Measurements from ENCODE around the gene CD48. TPM values are rescaled to one million over a fixed set of nuclear protein-coding genes. Genes with fewer than 3 reads are reported as not detected.

Gene CD48
- total RNA-seq, 1 experiment from 2014 or later, result not detected

DNA sequence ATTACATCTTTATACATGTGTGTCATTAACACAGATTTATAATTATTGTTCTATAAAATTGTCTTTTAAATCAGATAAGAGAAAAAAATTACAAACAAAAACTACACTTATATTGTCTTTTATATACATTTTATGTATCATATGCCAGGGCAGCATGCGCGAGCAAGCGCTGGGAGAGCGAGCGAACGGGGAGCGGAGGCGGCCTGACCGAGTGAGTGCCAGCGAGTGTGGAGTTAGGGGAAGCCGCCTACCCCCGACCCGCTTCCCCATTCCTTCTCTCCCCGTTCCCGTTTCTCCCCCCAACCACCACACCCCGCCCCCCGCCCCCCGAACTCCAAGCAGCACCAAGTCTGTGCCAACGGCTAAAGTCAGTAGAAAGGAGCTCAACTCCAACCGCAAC, 41.8 kb downstream of the CD48 start:
- H3K4me1 ChIP-seq, result peaks cover 16% of the 10 kb centered on the region
- Mint-ChIP-seq H3K36me3 (ENCODE audit: insufficient read depth, unreplicated experiment) (no peaks in the 10 kb centered on the region), H3K9me3 (ENCODE audit: unreplicated experiment) (peaks cover 10% of the 10 kb centered on the region), H3K27me3 (ENCODE audit: insufficient read depth, unreplicated experiment) (no peaks in the 10 kb centered on the region), H3K4me3 (ENCODE audit: unreplicated experiment) (no peak overlapping the region), H3K27ac (ENCODE audit: unreplicated experiment) (no peak overlapping the region), H3K4me1 (ENCODE audit: low read depth, unreplicated experiment) (peaks cover 16% of the 10 kb centered on the region)
- ChIA-PET POLR2A (no interaction called here), CTCF (interaction anchor here (0.6 kb wide), 1 partner anchor 174 kb away, joined by 5 read pairs; no protein-coding TSS in a partner anchor)
- BruUV-seq (replicated peaks), result no TSS peak
- H3K4me3 ChIP-seq (ENCODE audit: low read depth, low read length), result no peak overlapping the region
- no peaks in the 10 kb centered on the region for H3K27me3 ChIP-seq (replicated peaks; ENCODE audit: control insufficient read depth, insufficient read depth, low read length)
- DNase-seq, result no peak
- TF ChIP-seq, protein P1, sequence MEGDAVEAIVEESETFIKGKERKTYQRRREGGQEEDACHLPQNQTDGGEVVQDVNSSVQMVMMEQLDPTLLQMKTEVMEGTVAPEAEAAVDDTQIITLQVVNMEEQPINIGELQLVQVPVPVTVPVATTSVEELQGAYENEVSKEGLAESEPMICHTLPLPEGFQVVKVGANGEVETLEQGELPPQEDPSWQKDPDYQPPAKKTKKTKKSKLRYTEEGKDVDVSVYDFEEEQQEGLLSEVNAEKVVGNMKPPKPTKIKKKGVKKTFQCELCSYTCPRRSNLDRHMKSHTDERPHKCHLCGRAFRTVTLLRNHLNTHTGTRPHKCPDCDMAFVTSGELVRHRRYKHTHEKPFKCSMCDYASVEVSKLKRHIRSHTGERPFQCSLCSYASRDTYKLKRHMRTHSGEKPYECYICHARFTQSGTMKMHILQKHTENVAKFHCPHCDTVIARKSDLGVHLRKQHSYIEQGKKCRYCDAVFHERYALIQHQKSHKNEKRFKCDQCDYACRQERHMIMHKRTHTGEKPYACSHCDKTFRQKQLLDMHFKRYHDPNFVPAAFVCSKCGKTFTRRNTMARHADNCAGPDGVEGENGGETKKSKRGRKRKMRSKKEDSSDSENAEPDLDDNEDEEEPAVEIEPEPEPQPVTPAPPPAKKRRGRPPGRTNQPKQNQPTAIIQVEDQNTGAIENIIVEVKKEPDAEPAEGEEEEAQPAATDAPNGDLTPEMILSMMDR (IDR thresholded peaks at IDR 0.05; ENCODE audit: insufficient read depth in 1 of 2, low read depth in 1 of 2, low read length in 1 of 2, severe bottlenecking in 1 of 2, unreplicated experiment in 1 of 2), result no peak
- intact Hi-C loops (cut with micrococcal nuclease; ENCODE audit: unreplicated experiment), result no loop called here
- H3K36me3 ChIP-seq (ENCODE audit: control insufficient read depth, insufficient read depth, low read length), result no peaks in the 10 kb centered on the region
- peaks cover 14% of the 10 kb centered on the region for H3K9me3 ChIP-seq

GRCh38 chr1:160669276-160669675, 42.3 kb downstream of the CD48 start:
- Histone ChIP-seq H3K4me3 (ENCODE audit: low read depth, low read length) (no peak overlapping the region), H3K9me3 (peaks cover 14% of the 10 kb centered on the region), H3K4me1 (peaks cover 16% of the 10 kb centered on the region), H3K36me3 (ENCODE audit: control insufficient read depth, insufficient read depth, low read length) (no peaks in the 10 kb centered on the region), H3K27me3 (replicated peaks; ENCODE audit: control insufficient read depth, insufficient read depth, low read length) (no peaks in the 10 kb centered on the region)
- no peaks in the 10 kb centered on the region for H3K36me3 Mint-ChIP-seq (ENCODE audit: insufficient read depth, unreplicated experiment)
- H3K4me3 Mint-ChIP-seq (ENCODE audit: unreplicated experiment), result no peak overlapping the region
- H3K27ac Mint-ChIP-seq (ENCODE audit: unreplicated experiment), result no peak overlapping the region
- no peaks in the 10 kb centered on the region for H3K27me3 Mint-ChIP-seq (ENCODE audit: insufficient read depth, unreplicated experiment)
- H3K4me1 Mint-ChIP-seq (ENCODE audit: low read depth, unreplicated experiment), result peaks cover 16% of the 10 kb centered on the region
- DNase-seq, result no peak
- TF ChIP-seq, protein P1 (IDR thresholded peaks at IDR 0.05; ENCODE audit: insufficient read depth in 1 of 2, low read depth in 1 of 2, low read length in 1 of 2, severe bottlenecking in 1 of 2, unreplicated experiment in 1 of 2), result no peak
- intact Hi-C loops (cut with micrococcal nuclease; ENCODE audit: unreplicated experiment), result no loop called here
- ChIA-PET CTCF (no interaction called here), POLR2A (no interaction called here)
- no TSS peak for BruUV-seq (replicated peaks)
- peaks cover 10% of the 10 kb centered on the region for H3K9me3 Mint-ChIP-seq (ENCODE audit: unreplicated experiment)

DNA sequence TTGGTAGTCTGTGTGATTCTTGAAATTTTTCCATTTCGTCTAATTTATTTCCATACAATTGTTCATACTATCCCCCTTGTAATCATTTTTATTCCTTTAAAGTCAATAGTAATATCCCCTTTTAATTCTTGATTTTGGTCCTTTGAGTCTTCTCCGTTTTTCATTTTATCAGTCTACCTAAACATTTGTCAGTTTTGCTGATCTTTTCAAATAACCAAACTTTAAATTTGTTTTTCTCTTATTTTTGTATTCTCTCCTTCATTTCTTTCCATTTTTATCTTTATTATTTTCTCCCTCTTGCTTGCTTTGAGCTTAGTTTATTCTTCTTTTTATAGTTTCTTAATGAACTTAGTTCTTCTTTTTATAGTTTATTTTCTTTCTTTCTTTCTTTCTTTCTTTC, 43.7 kb downstream of the CD48 start:
- TF ChIP-seq, protein P1 (IDR thresholded peaks at IDR 0.05; ENCODE audit: insufficient read depth in 1 of 2, low read depth in 1 of 2, low read length in 1 of 2, severe bottlenecking in 1 of 2, unreplicated experiment in 1 of 2), result no peak
- intact Hi-C loops (cut with micrococcal nuclease; ENCODE audit: unreplicated experiment), result no loop called here
- peaks cover 23% of the 10 kb centered on the region for H3K4me1 ChIP-seq
- peaks cover 14% of the 10 kb centered on the region for H3K9me3 ChIP-seq
- H3K27me3 ChIP-seq (replicated peaks; ENCODE audit: control insufficient read depth, insufficient read depth, low read length), result no peaks in the 10 kb centered on the region
- H3K4me3 ChIP-seq (ENCODE audit: low read depth, low read length), result no peak overlapping the region
- no TSS peak for BruUV-seq (replicated peaks)
- Mint-ChIP-seq H3K4me3 (ENCODE audit: unreplicated experiment) (no peak overlapping the region), H3K4me1 (ENCODE audit: low read depth, unreplicated experiment) (peaks cover 22% of the 10 kb centered on the region), H3K27ac (ENCODE audit: unreplicated experiment) (no peak overlapping the region), H3K36me3 (ENCODE audit: insufficient read depth, unreplicated experiment) (no peaks in the 10 kb centered on the region), H3K27me3 (ENCODE audit: insufficient read depth, unreplicated experiment) (no peaks in the 10 kb centered on the region), H3K9me3 (ENCODE audit: unreplicated experiment) (peaks cover 10% of the 10 kb centered on the region)
- DNase-seq, result no peak
- H3K36me3 ChIP-seq (ENCODE audit: control insufficient read depth, insufficient read depth, low read length), result no peaks in the 10 kb centered on the region
- CTCF ChIA-PET, result no interaction called here
- POLR2A ChIA-PET, result no interaction called here
